ENCODE results near the gene VPS51. TPM values are rescaled to one million over a fixed set of nuclear protein-coding genes. Genes with fewer than 3 reads are reported as not detected.

VPS51 gene
- total and polyA plus RNA-seq, 9 of the 15 experiments (the other 6 are each of a cell fraction or from before 2014, with no cell fraction given): 1.8 to 143 (median 46.8) TPM

- TF ChIP-seq, protein P1, sequence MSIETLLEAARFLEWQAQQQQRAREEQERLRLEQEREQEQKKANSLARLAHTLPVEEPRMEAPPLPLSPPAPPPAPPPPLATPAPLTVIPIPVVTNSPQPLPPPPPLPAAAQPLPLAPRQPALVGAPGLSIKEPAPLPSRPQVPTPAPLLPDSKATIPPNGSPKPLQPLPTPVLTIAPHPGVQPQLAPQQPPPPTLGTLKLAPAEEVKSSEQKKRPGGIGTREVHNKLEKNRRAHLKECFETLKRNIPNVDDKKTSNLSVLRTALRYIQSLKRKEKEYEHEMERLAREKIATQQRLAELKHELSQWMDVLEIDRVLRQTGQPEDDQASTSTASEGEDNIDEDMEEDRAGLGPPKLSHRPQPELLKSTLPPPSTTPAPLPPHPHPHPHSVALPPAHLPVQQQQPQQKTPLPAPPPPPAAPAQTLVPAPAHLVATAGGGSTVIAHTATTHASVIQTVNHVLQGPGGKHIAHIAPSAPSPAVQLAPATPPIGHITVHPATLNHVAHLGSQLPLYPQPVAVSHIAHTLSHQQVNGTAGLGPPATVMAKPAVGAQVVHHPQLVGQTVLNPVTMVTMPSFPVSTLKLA (conservative IDR thresholded peaks at IDR 0.05): peak; percentile 93 to 96
- TF ChIP-seq ZNF282 (CRISPR knock-in tag; IDR thresholded peaks at IDR 0.05) (peak; percentile 89), MYBL2 (IDR thresholded peaks at IDR 0.05; ENCODE audit: low read depth) (no peak), MYBL2 (CRISPR knock-in tag; IDR thresholded peaks at IDR 0.05; ENCODE audit: borderline replicate concordance) (0 out of 2 replicates have a peak, but pooled peaks have one; percentile 52), MXI1 (IDR thresholded peaks at IDR 0.05; ENCODE audit: low read depth, low read length) (peak; percentile 95), SAP30 (IDR thresholded peaks at IDR 0.05; ENCODE audit: borderline replicate concordance, insufficient read depth, low read depth, low read length, poor library complexity, severe bottlenecking) (peak; percentile 92), RBM14 (IDR thresholded peaks at IDR 0.05; ENCODE audit: borderline replicate concordance, insufficient read depth, low read depth, low read length) (no peak), HDAC1 (IDR thresholded peaks at IDR 0.05) (peak in 1 of 2 experiments; percentile 97; a peak in 2 of 4 replicates), MAX (CRISPR knock-in tag; IDR thresholded peaks at IDR 0.05) (peak; percentile 83), SAFB (IDR thresholded peaks at IDR 0.05; ENCODE audit: borderline replicate concordance, low read depth, low read length) (no peak), E4F1 (CRISPR knock-in tag; IDR thresholded peaks at IDR 0.05; ENCODE audit: borderline replicate concordance) (no peak), ZKSCAN8 (CRISPR knock-in tag; IDR thresholded peaks at IDR 0.05) (no peak), POLR2AphosphoS2 (IDR thresholded peaks at IDR 0.05; ENCODE audit: low read length) (peak; percentile 99), POLR2AphosphoS5 (IDR thresholded peaks at IDR 0.05; ENCODE audit: control insufficient read depth, insufficient read depth, low read depth, low read length) (peak; percentile 98), L3MBTL2 (IDR thresholded peaks at IDR 0.05) (peak; percentile 12; the same call in 1 of the 2 replicates)
- TF ChIP-seq, protein P2, sequence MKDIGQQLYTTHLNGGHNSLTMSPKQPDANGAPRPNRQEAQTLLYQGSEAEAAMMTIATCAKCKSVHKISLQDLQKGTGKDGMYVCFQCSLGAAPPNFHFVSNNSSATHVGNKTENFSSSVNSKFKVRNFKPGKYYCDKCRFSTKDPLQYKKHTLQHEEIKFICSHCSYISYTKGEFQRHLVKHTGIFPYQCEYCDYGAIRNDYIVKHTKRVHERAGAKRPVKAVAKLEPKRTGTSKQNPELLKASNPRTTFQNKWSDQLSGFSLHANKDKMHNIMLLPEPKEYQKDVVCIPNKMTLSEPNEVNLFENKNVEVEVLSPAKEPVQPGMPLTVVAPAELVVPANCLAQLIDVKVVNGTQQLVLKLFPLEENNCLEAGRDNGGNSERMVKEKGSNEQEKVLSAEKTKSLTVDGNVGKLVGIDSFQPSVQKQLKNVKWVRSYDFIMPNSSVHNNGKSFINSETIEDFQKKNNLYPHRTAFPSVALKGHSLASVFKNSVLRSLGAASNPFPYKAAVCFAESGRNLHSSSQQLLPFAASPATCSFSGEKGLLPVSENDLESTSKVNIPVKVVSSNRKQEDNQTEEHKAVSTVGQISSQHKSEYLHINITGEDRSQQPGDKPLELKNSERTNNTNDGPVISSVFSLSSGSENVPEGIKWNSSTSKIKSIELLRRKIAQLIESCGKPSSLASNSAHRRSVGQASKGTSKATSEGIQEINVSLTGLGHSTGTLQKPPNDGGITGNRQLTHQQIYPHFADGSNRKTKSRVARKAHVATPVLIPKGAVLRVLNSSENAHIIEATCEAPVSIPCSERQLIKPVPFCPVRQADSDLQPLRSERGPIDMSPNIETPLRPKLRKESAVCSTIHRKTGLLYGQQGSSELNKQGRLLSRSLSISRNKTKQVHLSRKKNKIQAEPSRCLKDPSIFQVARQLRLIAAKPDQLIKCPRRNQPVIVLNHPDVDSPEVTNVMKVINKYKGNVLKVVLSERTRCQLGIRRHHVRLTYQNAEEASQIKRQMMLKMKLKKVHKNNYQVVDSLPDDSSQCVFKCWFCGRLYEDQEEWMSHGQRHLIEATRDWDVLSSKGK (CRISPR knock-in tag; IDR thresholded peaks at IDR 0.05): no peak
Observed at GRCh38 chr11:65117206-65118096, 21.4 kb downstream of the VPS51 start, which contains the start of gene ZNHIT2 (continued).

Data from K562 (cell line).